Measurements from ENCODE around the gene FAM149B1. TPM values are rescaled to one million over a fixed set of nuclear protein-coding genes. Genes with fewer than 3 reads are reported as not detected.

FAM149B1 gene
- total RNA-seq, 1 experiment from 2014 or later: 17.5 TPM

GRCh38 chr10:73239908-73240307, 72.0 kb downstream of the FAM149B1 start:
- Histone ChIP-seq H3K4me3 (replicated peaks in 1 of 2; ENCODE audit: low read depth in 1 of 2, low read length in 2 of 2) (no peak overlapping the region), H3K4me2 (ENCODE audit: low read length) (no peak overlapping the region), H3K36me3 (ENCODE audit: control insufficient read depth in 1 of 2, insufficient read depth in 2 of 2, low read length in 2 of 2) (peaks cover 35 to 65% of the 10 kb centered on the region in 2 experiments), H3K9me3 (ENCODE audit: control insufficient read depth in 1 of 2, insufficient read depth in 1 of 2, low read depth in 1 of 2, low read length in 2 of 2) (no peaks in the 10 kb centered on the region), H3K27me3 (ENCODE audit: insufficient read depth, low read length) (no peaks in the 10 kb centered on the region), H3K9ac (ENCODE audit: low read length) (no peak overlapping the region), H3K79me2 (ENCODE audit: insufficient read depth, low read length) (peaks cover 46% of the 10 kb centered on the region), H3K27ac (ENCODE audit: low read depth, low read length) (no peak overlapping the region), H3K9me2 (ENCODE audit: insufficient read depth) (no peaks in the 10 kb centered on the region), H2AFZ (ENCODE audit: low read depth, low read length, poor library complexity, severe bottlenecking) (no peak overlapping the region), H3K4me1 (ENCODE audit: control insufficient read depth in 1 of 2, insufficient read depth in 2 of 2, low read length in 2 of 2) (no peaks in the 10 kb centered on the region), H4K20me1 (ENCODE audit: insufficient read depth) (peaks cover 10% of the 10 kb centered on the region; the same call in 1 of the 2 replicates)
- CTCF ChIA-PET: no interaction called here
- intact Hi-C loops (cut with micrococcal nuclease): no loop called here
- RAD21 ChIA-PET (ENCODE audit: low non-redundant PET in 1 of 2, low total read pairs in 2 of 2, uncharacterized antibody in 2 of 2, unreplicated experiment in 2 of 2): no interaction called here
- POLR2A ChIA-PET: no interaction called here
- DNase-seq (ENCODE audit: low read depth, low spot score): no peak
- no peak for ATAC-seq
- BruUV-seq (replicated peaks): no TSS peak
- TF ChIP-seq JUND (IDR thresholded peaks at IDR 0.05) (no peak), CEBPB (IDR thresholded peaks at IDR 0.05; ENCODE audit: low read depth) (no peak), TCF7L2 (IDR thresholded peaks at IDR 0.05; ENCODE audit: borderline replicate concordance, extremely low read depth, insufficient read depth, insufficient read length) (no peak), CBX3 (IDR thresholded peaks at IDR 0.05; ENCODE audit: low read depth) (no peak), ELF1 (IDR thresholded peaks at IDR 0.05; ENCODE audit: borderline replicate concordance, low read depth) (no peak), SP1 (IDR thresholded peaks at IDR 0.05; ENCODE audit: low read depth) (no peak), SIN3A (IDR thresholded peaks at IDR 0.05; ENCODE audit: low read depth) (no peak), EZH2 (IDR thresholded peaks at IDR 0.05) (no peak), CTCF (IDR thresholded peaks at IDR 0.05 in 2 of 3, conservative IDR thresholded peaks at IDR 0.05 in 1 of 3; ENCODE audit: borderline replicate concordance in 1 of 3, insufficient read depth in 1 of 3, low read depth in 2 of 3, low read length in 2 of 3) (no peak), SRF (IDR thresholded peaks at IDR 0.05; ENCODE audit: low read depth) (no peak), EZH2phosphoT487 (IDR thresholded peaks at IDR 0.05; ENCODE audit: borderline replicate concordance) (no peak), MAX (IDR thresholded peaks at IDR 0.05) (no peak), EGR1 (IDR thresholded peaks at IDR 0.05; ENCODE audit: low read depth) (no peak), FOSL1 (IDR thresholded peaks at IDR 0.05; ENCODE audit: low read depth) (no peak), POLR2AphosphoS5 (IDR thresholded peaks at IDR 0.05; ENCODE audit: low read depth, low read length) (no peak), RAD21 (IDR thresholded peaks at IDR 0.05; ENCODE audit: low read depth) (no peak), POLR2A (IDR thresholded peaks at IDR 0.05; ENCODE audit: borderline replicate concordance, extremely low read depth, insufficient read depth, insufficient read length) (no peak)
- TF ChIP-seq, protein P1, sequence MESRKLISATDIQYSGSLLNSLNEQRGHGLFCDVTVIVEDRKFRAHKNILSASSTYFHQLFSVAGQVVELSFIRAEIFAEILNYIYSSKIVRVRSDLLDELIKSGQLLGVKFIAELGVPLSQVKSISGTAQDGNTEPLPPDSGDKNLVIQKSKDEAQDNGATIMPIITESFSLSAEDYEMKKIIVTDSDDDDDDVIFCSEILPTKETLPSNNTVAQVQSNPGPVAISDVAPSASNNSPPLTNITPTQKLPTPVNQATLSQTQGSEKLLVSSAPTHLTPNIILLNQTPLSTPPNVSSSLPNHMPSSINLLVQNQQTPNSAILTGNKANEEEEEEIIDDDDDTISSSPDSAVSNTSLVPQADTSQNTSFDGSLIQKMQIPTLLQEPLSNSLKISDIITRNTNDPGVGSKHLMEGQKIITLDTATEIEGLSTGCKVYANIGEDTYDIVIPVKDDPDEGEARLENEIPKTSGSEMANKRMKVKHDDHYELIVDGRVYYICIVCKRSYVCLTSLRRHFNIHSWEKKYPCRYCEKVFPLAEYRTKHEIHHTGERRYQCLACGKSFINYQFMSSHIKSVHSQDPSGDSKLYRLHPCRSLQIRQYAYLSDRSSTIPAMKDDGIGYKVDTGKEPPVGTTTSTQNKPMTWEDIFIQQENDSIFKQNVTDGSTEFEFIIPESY (IDR thresholded peaks at IDR 0.05; ENCODE audit: extremely low read depth, insufficient replicate concordance, low read length): no peak

All from HCT116 (cell line).